IMR-90 (cell line): ENCODE data around the gene ATXN3L. TPM values are rescaled to one million over a fixed set of nuclear protein-coding genes. Genes with fewer than 3 reads are reported as not detected.

Source experiments
- ATAC-seq: fragments of 200-7000 bp; cut with Tn5 transposase; 2 replicates; pipeline ENCODE4 v1.9.1; 2020; ENCODE audit warnings: low read depth, mild to moderate bottlenecking, moderate library complexity
- BruUV-seq: library from RNA; stranded (reverse); fragments of 400-500 nt; replicated peaks from 2 replicates; lab custom pipeline; 2021; lab: Mats Ljungman, UMichigan
- CTCF ChIA-PET: fragments of 300-600 bp; formaldehyde crosslinking; extraction: SDS; loops from one replicate; lab custom pipeline; 2021; ENCODE audit warnings: antibody characterized with exemption; lab: Yijun Ruan, JAX
- POLR2A ChIA-PET: fragments of 300-600 bp; sonication (Branson Sonifier 250); formaldehyde crosslinking; loops from one replicate; lab custom pipeline; 2022; ENCODE audit warnings: antibody characterized with exemption; ENCODE audit not compliant: unreplicated experiment; lab: Charles Lee
- DNase-seq: peaks from one replicate; pipeline ENCODE4 v3.0.0; 2013
- H2AFZ ChIP-seq: replicated peaks from 2 replicates; pipeline ENCODE3; 2013; ENCODE audit warnings: low read length, mild to moderate bottlenecking; ENCODE audit not compliant: poor library complexity
- H2AK5ac ChIP-seq: 2 replicates; pipeline ENCODE4 v1.6.1; 2013; ENCODE audit warnings: low read depth, low read length, inconsistent platforms
- H2AK9ac ChIP-seq: replicated peaks from 2 replicates; pipeline ENCODE3; 2013; ENCODE audit warnings: mild to moderate bottlenecking, low read depth, low read length, moderate library complexity; ENCODE audit not compliant: poor library complexity
- H2BK120ac ChIP-seq: 2 replicates; pipeline ENCODE4 v1.6.1; 2013; ENCODE audit warnings: low read depth, low read length, inconsistent platforms
- H2BK15ac ChIP-seq: 3 replicates; pipeline ENCODE4 v1.6.1; 2013; ENCODE audit warnings: low read depth, low read length, inconsistent platforms
- H2BK20ac ChIP-seq: 2 replicates; pipeline ENCODE4 v1.6.1; 2013; ENCODE audit warnings: low read depth, mild to moderate bottlenecking, inconsistent platforms, low read length, moderate library complexity
- H2BK5ac ChIP-seq: 2 replicates; pipeline ENCODE4 v1.6.1; 2013; ENCODE audit warnings: mild to moderate bottlenecking, low read depth, low read length, inconsistent platforms; ENCODE audit not compliant: poor library complexity, severe bottlenecking
- H3K14ac ChIP-seq: replicated peaks from 2 replicates; pipeline ENCODE4 v1.6.1; 2013; ENCODE audit warnings: low read depth, low read length, inconsistent platforms
- H3K18ac ChIP-seq: 2 replicates; pipeline ENCODE4 v1.6.1; 2013; ENCODE audit warnings: low read depth, low read length, control low read depth
- H3K23ac ChIP-seq: 2 replicates; pipeline ENCODE4 v1.6.1; 2013; ENCODE audit warnings: low read depth, low read length, inconsistent platforms
- H3K27ac ChIP-seq: 2 replicates; pipeline ENCODE4 v1.5.1; 2013; ENCODE audit warnings: mild to moderate bottlenecking, control low read depth, low read length; ENCODE audit not compliant: insufficient read depth
- H3K27me3 ChIP-seq: 2 replicates; pipeline ENCODE4 v1.6.1; 2013; ENCODE audit warnings: low read length; ENCODE audit not compliant: control insufficient read depth, insufficient read depth
- H3K36me3 ChIP-seq: 2 replicates; pipeline ENCODE4 v1.6.1; 2013; ENCODE audit warnings: low read length, mixed read lengths; ENCODE audit not compliant: control insufficient read depth, insufficient read depth
- H3K4ac ChIP-seq: 2 replicates; pipeline ENCODE4 v1.6.1; 2013; ENCODE audit warnings: low read depth, low read length, inconsistent platforms
- H3K4me1 ChIP-seq: 2 replicates; pipeline ENCODE4 v1.6.1; 2013; ENCODE audit warnings: low read length, mixed read lengths; ENCODE audit not compliant: control insufficient read depth, insufficient read depth
- H3K4me2 ChIP-seq: 2 replicates; pipeline ENCODE4 v1.6.1; 2013; ENCODE audit warnings: low read depth, mild to moderate bottlenecking, control low read depth, low read length, moderate library complexity
- H3K4me3 ChIP-seq: 2 replicates; pipeline ENCODE4 v1.5.1; 2013; ENCODE audit warnings: low read depth, mild to moderate bottlenecking, control low read depth, low read length, moderate library complexity; ENCODE audit not compliant: insufficient read depth
- H3K56ac ChIP-seq: 2 replicates; pipeline ENCODE4 v1.6.1; 2013; ENCODE audit warnings: low read length, inconsistent platforms; ENCODE audit not compliant: insufficient read depth; ENCODE audit errors: extremely low read depth
- H3K79me1 ChIP-seq, 2 experiments: 2 replicates each; pipeline ENCODE4 v1.6.1; 2013; ENCODE audit warnings: low read length in 2 of 2, inconsistent platforms in 1 of 2, low read depth in 1 of 2
- H3K9ac ChIP-seq: 2 replicates; pipeline ENCODE4 v1.6.1; 2013; ENCODE audit warnings: low read depth, low read length, control low read depth
- H3K9me1 ChIP-seq: 2 replicates; pipeline ENCODE4 v1.6.1; 2013; ENCODE audit warnings: low read length, inconsistent platforms; ENCODE audit not compliant: insufficient read depth
- H3K9me3 ChIP-seq: 2 replicates; pipeline ENCODE4 v1.6.1; 2013; ENCODE audit warnings: low read length; ENCODE audit not compliant: control insufficient read depth, insufficient read depth
- H4K20me1 ChIP-seq: 2 replicates; pipeline ENCODE4 v1.6.1; 2013; ENCODE audit warnings: low read length, inconsistent platforms; ENCODE audit not compliant: insufficient read depth
- H4K5ac ChIP-seq: 2 replicates; pipeline ENCODE4 v1.6.1; 2013; ENCODE audit warnings: mild to moderate bottlenecking, low read depth, low read length, control low read depth
- H4K8ac ChIP-seq, 2 experiments: 2 replicates each; pipeline ENCODE4 v1.6.1; 2013; ENCODE audit warnings: low read depth in 2 of 2, low read length in 2 of 2, control low read depth in 1 of 2, inconsistent platforms in 1 of 2
- H4K91ac ChIP-seq: 2 replicates; pipeline ENCODE4 v1.6.1; 2013; ENCODE audit warnings: low read depth, low read length, inconsistent platforms; ENCODE audit not compliant: insufficient read depth
- CEBPB ChIP-seq: IDR thresholded peaks from 2 replicates; pipeline ENCODE4 v1.6.1; 2012; ENCODE audit warnings: low read depth, low read length, improper control_type of control experiment
- RCOR1 ChIP-seq: IDR thresholded peaks from 2 replicates; pipeline ENCODE4 v1.6.1; 2012; ENCODE audit warnings: mild to moderate bottlenecking, low read length, improper control_type of control experiment; ENCODE audit not compliant: insufficient replicate concordance
- WGBS, 2 experiments: methylation state at CpG; one replicate each; pipeline versions ENCODE4 v1.1.5 to v1.1.7; 2013; ENCODE audit warnings: missing lambda C conversion rate in 2 of 2; ENCODE audit not compliant: insufficient read length in 1 of 2; ENCODE audit errors: extremely low coverage in 2 of 2; 5-methylcytosine and 5-hydroxymethylcytosine counted together
- dilution Hi-C: fragments of 300-500 bp; cut with HindIII; formaldehyde crosslinking; loops from one replicate; pipeline ENCODE4 v1.14.3; 2018; ENCODE audit warnings: low sequenced_read_pairs; ENCODE audit not compliant: unreplicated experiment
- in situ Hi-C: fragments of 300-500 bp; cut with MboI; formaldehyde crosslinking; loops from 3 replicates; pipeline ENCODE4 v1.14.3; 2019; ENCODE audit warnings: low sequenced_read_pairs, inconsistent platforms, mixed read lengths
- intact Hi-C: fragments of 100-400 bp; cut with micrococcal nuclease; formaldehyde crosslinking; loops from 2 replicates; pipeline ENCODE4 v1.10.0; 2022
- polyA plus RNA-seq, 3 experiments: library from polyadenylated mRNA; depleted of rRNA; stranded (reverse); fragments of >200 nt; gene quantifications; 2 replicates each; pipeline ENCODE4 v1.2.3, GENCODE V29; 2012; ENCODE audit warnings: low replicate concordance in 1 of 3
- total RNA-seq: library from RNA; depleted of rRNA; stranded (reverse); fragments of >200 nt; gene quantifications from 2 replicates; pipeline ENCODE4 v1.2.3, GENCODE V29; 2012

ATXN3L gene
- total and polyA plus RNA-seq, 2 of the 4 experiments (the other 2 are of a cell fraction), result not detected

DNA sequence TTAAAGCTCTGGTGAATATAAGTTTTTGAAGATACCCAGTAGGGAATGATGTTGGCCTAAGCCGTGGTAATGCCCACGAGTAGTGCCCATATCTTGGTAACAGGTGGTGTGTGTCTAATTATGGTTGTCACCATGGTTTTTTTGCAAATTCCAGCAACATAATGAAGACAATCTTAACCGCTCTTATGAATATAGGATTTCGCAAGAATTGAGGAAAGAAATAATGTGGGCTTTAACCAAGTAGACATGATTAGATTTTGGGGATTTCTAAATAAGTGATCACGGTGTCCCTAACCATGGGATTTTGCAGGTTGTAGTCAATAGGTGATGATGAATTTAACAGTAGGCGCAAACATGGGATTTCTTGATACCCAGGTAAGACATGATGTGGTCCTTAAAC lies 2.5 kb downstream of the ATXN3L start:
- Histone ChIP-seq H3K4me1 (no peaks in the 10 kb centered on the region), H2BK20ac (no peak overlapping the region), H3K56ac (no peak overlapping the region), H3K27ac (no peak overlapping the region), H3K36me3 (no peaks in the 10 kb centered on the region), H3K27me3 (no peaks in the 10 kb centered on the region), H3K9me3 (no peaks in the 10 kb centered on the region; the same call in 1 of the 2 replicates), H2AK5ac (no peak overlapping the region), H2BK5ac (no peak overlapping the region), H2BK120ac (no peak overlapping the region), H3K9ac (no peak overlapping the region), H3K4ac (no peak overlapping the region), H2AFZ (no peak overlapping the region), H3K14ac (no peak overlapping the region), H3K23ac (no peak overlapping the region), H3K18ac (no peak overlapping the region), H4K8ac (no peak overlapping the region), H4K5ac (no peak overlapping the region), H3K9me1 (no peaks in the 10 kb centered on the region), H4K20me1 (no peaks in the 10 kb centered on the region), H2BK15ac (no peak overlapping the region), H2AK9ac (no peak overlapping the region), H3K4me2 (no peak overlapping the region), H4K91ac (no peak overlapping the region), H3K4me3 (no peak overlapping the region), H3K79me1 (no peaks in the 10 kb centered on the region)
- in situ Hi-C loops, result no loop called here
- ChIA-PET POLR2A (no interaction called here), CTCF (no interaction called here)
- peak; percentile 74 for TF ChIP-seq CEBPB
- TF ChIP-seq RCOR1, result no peak
- WGBS, 2 experiments, result no CpG with 5 or more reads among the region's 6 CpGs
- BruUV-seq, result no TSS peak
- intact Hi-C loops, result no loop called here
- ATAC-seq (no peak), DNase-seq (no peak)
- dilution Hi-C loops, result no loop called here
